ENCODE measurements around the gene FBXO41. TPM values are rescaled to one million over a fixed set of nuclear protein-coding genes. Genes with fewer than 3 reads are reported as not detected.

Gene FBXO41
- total and polyA plus RNA-seq, 10 of the 15 experiments (the other 5 are each of a cell fraction or from before 2014, with no cell fraction given) = 1.9 to 38.9 (median 11.3) TPM

DNA sequence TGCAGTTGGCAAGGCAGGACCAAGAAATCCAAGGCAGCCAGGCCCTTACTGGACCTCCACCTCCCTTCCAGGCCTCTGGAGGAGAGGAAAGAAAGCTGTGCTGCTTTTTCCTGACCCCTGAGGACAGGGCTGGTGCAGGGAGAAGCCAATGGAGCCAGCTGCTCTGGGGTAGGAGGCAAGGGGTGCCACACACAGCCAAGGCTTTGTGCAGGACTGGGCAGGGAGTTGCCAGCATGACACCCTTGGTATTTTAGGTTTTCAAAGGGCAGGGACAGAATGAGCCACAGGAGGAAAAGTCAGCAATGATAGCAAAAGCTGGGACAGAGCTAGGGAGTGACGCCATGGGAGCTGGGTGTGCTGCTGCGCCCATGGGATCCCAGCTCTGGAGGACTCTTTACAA, 27.3 kb downstream of the FBXO41 start (continued):
- TF ChIP-seq NFXL1 (IDR thresholded peaks at IDR 0.05; ENCODE audit: borderline replicate concordance) (no peak), TARDBP (IDR thresholded peaks at IDR 0.05; ENCODE audit: borderline replicate concordance) (no peak), BHLHE40 (IDR thresholded peaks at IDR 0.05; ENCODE audit: borderline replicate concordance in 1 of 2, low read depth in 2 of 2, low read length in 1 of 2) (no peak)

DNA sequence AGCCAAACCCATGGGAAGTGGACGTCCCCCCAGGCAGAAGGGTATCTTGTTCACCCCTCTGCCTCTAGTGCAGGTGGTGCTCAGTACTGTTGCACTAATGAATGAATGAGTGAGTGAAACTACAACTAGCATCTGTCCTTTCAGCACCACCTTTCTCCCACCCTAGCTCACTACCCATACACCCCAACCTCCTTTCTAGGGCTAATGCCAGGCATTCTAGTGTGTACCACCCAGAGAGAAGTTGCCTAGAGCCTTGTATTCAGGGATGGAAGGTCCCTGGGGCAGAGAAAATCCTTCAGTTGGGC, 27.7 kb downstream of the FBXO41 start:
- H3K27ac ChIP-seq (ENCODE audit: control insufficient read depth, insufficient read depth) = no peak overlapping the region
- no peaks in the 10 kb centered on the region for H3K27me3 ChIP-seq (replicated peaks in 1 of 2; ENCODE audit: control insufficient read depth in 2 of 2, insufficient read depth in 2 of 2, low read length in 1 of 2)
- ChIA-PET RAD21 (ENCODE audit: unreplicated experiment) (no interaction called here), POLR2A (interaction anchor here (0.6 kb wide), 1 partner anchor 653 kb away, joined by 3 read pairs; no protein-coding TSS in a partner anchor), SMC1A (ENCODE audit: uncharacterized antibody, unreplicated experiment) (no interaction called here), CTCF (no interaction called here)
- H3K4me2 ChIP-seq (ENCODE audit: control insufficient read depth, insufficient read depth) = no peak overlapping the region
- ATAC-seq (no peak; the same call in 2 of the 3 replicates), FAIRE-seq (no peak), DNase-seq (ENCODE audit: low read depth, low spot score) (no peak)
- no peaks in the 10 kb centered on the region for H3K79me2 ChIP-seq (ENCODE audit: control insufficient read depth, insufficient read depth, low read length)
- peaks cover 18 to 28% of the 10 kb centered on the region in 2 experiments for H3K36me3 ChIP-seq (ENCODE audit: control insufficient read depth in 2 of 2, insufficient read depth in 2 of 2, low read length in 1 of 2)
- in situ Hi-C loops (cut with MboI) (no loop called here), intact Hi-C loops (cut with micrococcal nuclease; ENCODE audit: unreplicated experiment) (loop anchor here (2.0 kb wide), 1 partner anchor 34 kb away; no protein-coding TSS in a partner anchor)
- TF ChIP-seq BRCA1 (IDR thresholded peaks at IDR 0.05; ENCODE audit: low read depth, low read length) = no peak
- no peak for TF ChIP-seq ZZZ3 (IDR thresholded peaks at IDR 0.05; ENCODE audit: control insufficient read depth, insufficient read length, low read depth)
- no peak for TF ChIP-seq SIX5 (IDR thresholded peaks at IDR 0.05; ENCODE audit: low read depth, low read length, severe bottlenecking)
- TF ChIP-seq, protein P1, sequence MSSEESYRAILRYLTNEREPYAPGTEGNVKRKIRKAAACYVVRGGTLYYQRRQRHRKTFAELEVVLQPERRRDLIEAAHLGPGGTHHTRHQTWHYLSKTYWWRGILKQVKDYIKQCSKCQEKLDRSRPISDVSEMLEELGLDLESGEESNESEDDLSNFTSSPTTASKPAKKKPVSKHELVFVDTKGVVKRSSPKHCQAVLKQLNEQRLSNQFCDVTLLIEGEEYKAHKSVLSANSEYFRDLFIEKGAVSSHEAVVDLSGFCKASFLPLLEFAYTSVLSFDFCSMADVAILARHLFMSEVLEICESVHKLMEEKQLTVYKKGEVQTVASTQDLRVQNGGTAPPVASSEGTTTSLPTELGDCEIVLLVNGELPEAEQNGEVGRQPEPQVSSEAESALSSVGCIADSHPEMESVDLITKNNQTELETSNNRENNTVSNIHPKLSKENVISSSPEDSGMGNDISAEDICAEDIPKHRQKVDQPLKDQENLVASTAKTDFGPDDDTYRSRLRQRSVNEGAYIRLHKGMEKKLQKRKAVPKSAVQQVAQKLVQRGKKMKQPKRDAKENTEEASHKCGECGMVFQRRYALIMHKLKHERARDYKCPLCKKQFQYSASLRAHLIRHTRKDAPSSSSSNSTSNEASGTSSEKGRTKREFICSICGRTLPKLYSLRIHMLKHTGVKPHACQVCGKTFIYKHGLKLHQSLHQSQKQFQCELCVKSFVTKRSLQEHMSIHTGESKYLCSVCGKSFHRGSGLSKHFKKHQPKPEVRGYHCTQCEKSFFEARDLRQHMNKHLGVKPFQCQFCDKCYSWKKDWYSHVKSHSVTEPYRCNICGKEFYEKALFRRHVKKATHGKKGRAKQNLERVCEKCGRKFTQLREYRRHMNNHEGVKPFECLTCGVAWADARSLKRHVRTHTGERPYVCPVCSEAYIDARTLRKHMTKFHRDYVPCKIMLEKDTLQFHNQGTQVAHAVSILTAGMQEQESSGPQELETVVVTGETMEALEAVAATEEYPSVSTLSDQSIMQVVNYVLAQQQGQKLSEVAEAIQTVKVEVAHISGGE (CRISPR knock-in tag; IDR thresholded peaks at IDR 0.05) = no peak
- no peak for TF ChIP-seq BCL11A (IDR thresholded peaks at IDR 0.05; ENCODE audit: low read depth, low read length)
- TF ChIP-seq PML (IDR thresholded peaks at IDR 0.05; ENCODE audit: low read length) = 0 out of 2 replicates have a peak, but pooled peaks have one; percentile 34
- H4K20me1 ChIP-seq (ENCODE audit: control insufficient read depth, insufficient read depth) = no peaks in the 10 kb centered on the region
- H2AFZ ChIP-seq (ENCODE audit: control insufficient read depth, low read depth, low read length) = no peak overlapping the region
- no peak overlapping the region for H3K4me3 ChIP-seq
- H3K4me1 ChIP-seq (ENCODE audit: control insufficient read depth, insufficient read depth, low read length) = no peaks in the 10 kb centered on the region
- H3K9ac ChIP-seq (ENCODE audit: control insufficient read depth, insufficient read depth, low read length) = no peak overlapping the region
- H3K9me3 ChIP-seq (replicated peaks; ENCODE audit: control insufficient read depth, insufficient read depth, low read length) = no peaks in the 10 kb centered on the region
- 0% methylated on average over 1 of the region's 1 CpG for WGBS (ENCODE audit: insufficient coverage, insufficient replicate concordance, low lambda C conversion rate, missing lambda C conversion rate)
- BruUV-seq (replicated peaks) = no TSS peak

Data from GM12878 (cell line).